Activated CD4-positive, alpha-beta T cell treated with anti-CD3 and anti-CD28 coated beads, Interleukin-2, amount 10 ng/mL, durations not matched to agents 7 days and 5 days (primary cell): ENCODE measurements around the gene E2F4. TPM values are rescaled to one million over a fixed set of nuclear protein-coding genes. Genes with fewer than 3 reads are reported as not detected.

Source experiments
- CTCF ChIA-PET: fragments of 350-600 bp; sonication (Branson Sonifier 250); formaldehyde crosslinking; loops from one replicate; lab custom pipeline; 2021; ENCODE audit warnings: antibody characterized with exemption; lab: Charles Lee
- POLR2A ChIA-PET: fragments of 350-600 bp; sonication (Branson Sonifier 250); formaldehyde crosslinking; loops from one replicate; lab custom pipeline; 2021; ENCODE audit warnings: antibody characterized with exemption; lab: Charles Lee
- DNase-seq: peaks from one replicate; pipeline ENCODE4 v3.0.0-alpha.2; 2020
- H3K27ac Mint-ChIP-seq: one replicate; pipeline ENCODE4 v1.8.0; 2021; ENCODE audit warnings: mild to moderate bottlenecking, moderate library complexity, mixed read lengths
- H3K27me3 Mint-ChIP-seq: one replicate; pipeline ENCODE4 v1.8.0; 2021; ENCODE audit warnings: mixed read lengths
- H3K36me3 Mint-ChIP-seq: one replicate; pipeline ENCODE4 v1.8.0; 2021; ENCODE audit warnings: low read depth, mixed read lengths
- H3K4me1 Mint-ChIP-seq: one replicate; pipeline ENCODE4 v1.8.0; 2021; ENCODE audit warnings: mixed read lengths
- H3K4me3 Mint-ChIP-seq: one replicate; pipeline ENCODE4 v1.8.0; 2021; ENCODE audit warnings: mild to moderate bottlenecking, moderate library complexity, mixed read lengths
- H3K9me3 Mint-ChIP-seq: one replicate; pipeline ENCODE4 v1.8.0; 2021; ENCODE audit warnings: mixed read lengths
- total RNA-seq, 2 experiments: library from RNA; stranded (reverse); gene quantifications; one replicate each; pipeline ENCODE4 v1.2.3, GENCODE V29; 2021

Gene E2F4
- total RNA-seq, 2 experiments from 2014 or later: 114 to 120 TPM

GRCh38 chr16:67182288-67182687 is 9.7 kb upstream of the E2F4 start:
- peaks cover 3% of the 10 kb centered on the region for H3K36me3 Mint-ChIP-seq
- DNase-seq: no peak
- ChIA-PET CTCF (interaction anchor here (0.6 to 5.7 kb wide), 6 partner anchors 12 to 237 kb away, joined by 3 to 30 read pairs (median 4); partner anchors contain the start of gene NOL3), POLR2A (interaction anchor here (0.7 kb wide), 1 partner anchor 11 kb away, joined by 3 read pairs; the partner anchor contains the start of gene NOL3)
- H3K27ac Mint-ChIP-seq: no peak overlapping the region
- H3K4me3 Mint-ChIP-seq: no peak overlapping the region
- peaks cover 14% of the 10 kb centered on the region for H3K27me3 Mint-ChIP-seq
- peaks cover 38% of the 10 kb centered on the region for H3K4me1 Mint-ChIP-seq
- no peaks in the 10 kb centered on the region for H3K9me3 Mint-ChIP-seq

DNA sequence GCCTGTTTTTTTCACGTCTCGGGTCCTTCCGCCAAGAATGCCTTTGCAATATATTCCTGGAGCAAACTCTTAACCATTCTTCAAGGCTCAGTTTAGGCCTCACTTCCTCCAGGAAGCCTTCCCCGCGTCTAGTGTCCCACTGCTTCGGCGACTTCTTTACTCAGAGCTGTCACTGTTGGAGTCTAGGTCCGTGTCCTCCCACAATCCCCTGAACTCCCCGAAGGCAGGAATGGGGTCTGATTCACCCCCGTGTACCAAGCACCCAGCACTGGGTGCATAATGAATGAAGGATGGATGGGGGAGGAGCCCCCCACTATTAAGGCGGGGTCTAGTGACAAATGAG is 8.7 kb upstream of the E2F4 start:
- no peaks in the 10 kb centered on the region for H3K9me3 Mint-ChIP-seq
- ChIA-PET CTCF (interaction anchor here (0.6 to 5.7 kb wide), 7 partner anchors 13 to 229 kb away, joined by 3 to 30 read pairs (median 4); partner anchors contain the start of genes NOL3 and TMEM208), POLR2A (no interaction called here)
- H3K27ac Mint-ChIP-seq: no peak overlapping the region
- H3K36me3 Mint-ChIP-seq: no peaks in the 10 kb centered on the region
- DNase-seq: no peak
- peaks cover 30% of the 10 kb centered on the region for H3K4me1 Mint-ChIP-seq
- peaks cover 9% of the 10 kb centered on the region for H3K27me3 Mint-ChIP-seq
- H3K4me3 Mint-ChIP-seq: no peak overlapping the region

DNA sequence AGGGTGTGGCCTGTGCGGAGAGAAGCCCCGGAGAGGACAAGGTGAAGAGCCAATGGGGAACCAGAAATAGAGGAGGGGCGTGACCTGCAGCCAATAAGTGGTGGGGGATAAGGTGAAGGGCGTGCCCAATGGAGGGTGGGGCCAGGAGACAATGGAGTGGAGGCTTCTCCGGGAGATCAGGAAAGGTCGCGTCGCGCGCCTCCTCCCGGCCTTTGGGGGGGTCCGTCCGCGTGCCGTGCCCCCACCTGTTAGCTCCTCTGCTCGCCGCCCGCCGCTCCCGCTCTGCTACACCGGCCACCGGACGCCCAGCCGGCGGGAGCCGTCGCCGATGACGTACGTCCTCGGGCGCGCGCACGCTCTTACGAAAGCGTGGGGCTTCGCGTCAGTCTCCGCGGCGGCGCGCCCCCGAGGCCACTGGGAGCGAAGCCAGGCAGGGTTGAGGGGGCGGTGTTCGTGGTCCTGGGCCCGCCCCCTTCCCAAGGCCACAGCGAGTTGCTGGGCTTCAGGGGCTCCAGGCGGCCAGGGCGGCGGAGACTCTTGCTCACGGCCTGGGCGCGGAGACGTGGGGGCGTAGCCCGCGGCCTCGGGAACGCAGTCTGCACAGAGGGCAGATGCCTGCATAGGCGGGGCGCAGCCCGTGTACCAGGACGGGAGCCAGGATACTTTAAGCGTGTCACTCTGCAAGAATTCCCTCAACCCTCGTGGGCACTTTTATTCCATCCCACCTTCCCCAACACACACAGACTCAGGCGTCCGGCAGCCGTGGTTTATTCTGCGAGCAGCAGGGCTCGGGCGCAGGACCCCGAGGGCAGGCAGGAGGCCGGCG is 8.1 kb upstream of the E2F4 start, which contains the start of gene MATCAP1:
TSS of gene MATCAP1 (minus strand) at position 337 of the 826 bp plus-strand sequence. CDS start 3,353 bp downstream, outside the sequence.
- H3K9me3 Mint-ChIP-seq: no peaks in the 10 kb centered on the region

DNA sequence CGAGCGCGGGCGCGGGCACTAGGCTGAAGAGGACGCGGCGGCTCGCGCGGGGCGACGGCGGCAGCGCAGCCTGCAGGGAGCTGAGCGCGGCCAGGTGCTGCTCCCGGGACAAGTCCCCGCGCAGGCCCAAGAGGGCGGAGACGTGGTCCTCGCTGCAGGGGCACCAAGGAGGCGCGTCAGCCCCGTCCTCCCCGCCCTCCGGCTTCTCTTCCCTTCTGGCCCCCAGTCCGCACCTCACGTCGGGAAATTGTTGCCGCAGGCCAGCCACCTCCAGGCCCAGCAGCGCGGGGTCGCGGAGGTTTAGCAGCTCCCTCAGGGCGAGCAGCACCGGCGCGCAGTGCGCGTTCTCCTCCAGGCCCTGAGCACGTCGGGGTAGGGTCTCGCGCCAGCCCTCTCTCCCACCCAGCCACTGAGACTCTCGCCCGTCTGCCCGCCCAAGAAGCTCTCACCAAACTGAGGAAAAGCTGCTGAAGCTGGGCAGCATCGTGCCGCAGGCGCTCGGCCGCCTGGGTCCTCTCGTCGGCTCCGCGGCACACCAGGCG is 7.4 kb upstream of the E2F4 start:
- no peak for DNase-seq
- H3K27me3 Mint-ChIP-seq: peaks cover 7% of the 10 kb centered on the region
- H3K9me3 Mint-ChIP-seq: no peaks in the 10 kb centered on the region
- POLR2A ChIA-PET: no interaction called here
- H3K4me1 Mint-ChIP-seq: peaks cover 19% of the 10 kb centered on the region
- no peaks in the 10 kb centered on the region for H3K36me3 Mint-ChIP-seq
- no peak overlapping the region for H3K27ac Mint-ChIP-seq
- CTCF ChIA-PET: interaction anchor here (0.6 to 5.7 kb wide), 28 partner anchors 9 to 314 kb away, joined by 3 to 30 read pairs (median 4); partner anchors contain the start of genes LRRC36, NOL3 and TMEM208
- peak overlapping the region; percentile 79 for H3K4me3 Mint-ChIP-seq

More for the DNA sequence above, 8.1 kb upstream of the E2F4 start, which contains the start of gene MATCAP1:
- Mint-ChIP-seq H3K27me3 (peaks cover 7% of the 10 kb centered on the region), H3K36me3 (no peaks in the 10 kb centered on the region), H3K27ac (no peak within 1 kb of the TSS), H3K4me1 (peaks cover 25% of the 10 kb centered on the region), H3K4me3 (peak within 1 kb of the TSS; percentile 79)
- CTCF ChIA-PET: interaction anchor here (0.6 to 5.7 kb wide), 10 partner anchors 8 to 219 kb away, joined by 3 to 30 read pairs (median 6); partner anchors contain the start of genes NOL3 and TMEM208
- POLR2A ChIA-PET: no interaction called here
- peak; percentile 98 for DNase-seq

DNA sequence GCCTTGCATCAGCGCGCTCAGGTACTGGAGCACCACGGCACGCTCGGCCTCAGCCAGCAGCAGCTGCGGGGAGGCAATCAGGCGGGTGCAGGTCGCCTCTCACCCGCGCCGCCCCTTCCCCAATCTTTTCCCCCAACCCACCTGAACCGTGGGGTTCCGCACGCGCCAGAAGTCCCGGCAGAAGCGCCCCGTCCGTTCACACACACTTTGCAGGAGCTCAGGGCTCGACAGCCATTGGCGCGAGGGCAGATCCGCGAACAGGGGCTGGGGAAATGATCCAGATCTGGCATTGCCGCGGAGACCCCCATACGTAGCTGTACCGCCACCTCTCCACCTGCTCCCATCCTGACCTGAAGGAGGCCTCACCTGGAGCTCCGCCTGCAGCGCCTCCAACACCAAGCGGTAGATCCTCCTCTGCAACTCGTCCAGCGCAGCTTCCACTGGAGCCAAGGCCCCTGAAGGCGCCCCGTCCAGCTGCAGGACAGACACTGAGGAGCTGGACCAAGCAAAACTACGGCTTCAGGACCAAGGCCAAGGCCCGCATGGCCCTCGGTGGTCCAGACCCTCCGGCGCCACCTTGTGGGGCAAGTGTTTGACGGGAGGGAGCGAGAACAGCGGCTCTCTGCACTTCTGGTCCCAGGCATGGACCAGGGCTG is 6.8 kb upstream of the E2F4 start:
- POLR2A ChIA-PET: no interaction called here
- CTCF ChIA-PET: interaction anchor here (0.6 to 5.7 kb wide), 32 partner anchors 9 to 313 kb away, joined by 3 to 30 read pairs (median 4); partner anchors contain the start of genes LRRC36, NOL3 and TMEM208
- Mint-ChIP-seq H3K9me3 (no peaks in the 10 kb centered on the region), H3K27ac (peak overlapping the region; percentile 69), H3K36me3 (no peaks in the 10 kb centered on the region), H3K27me3 (peaks cover 7% of the 10 kb centered on the region), H3K4me1 (peaks cover 16% of the 10 kb centered on the region), H3K4me3 (peak overlapping the region; percentile 79)
- peak; percentile 85 for DNase-seq

- H3K27me3 Mint-ChIP-seq: peaks cover 7% of the 10 kb centered on the region
- CTCF ChIA-PET: interaction anchor here (0.6 to 5.7 kb wide), 27 partner anchors 10 to 303 kb away, joined by 3 to 30 read pairs (median 4); partner anchors contain the start of genes NOL3 and TMEM208
- peaks cover 17% of the 10 kb centered on the region for H3K4me1 Mint-ChIP-seq
- DNase-seq: no peak
- no peaks in the 10 kb centered on the region for H3K36me3 Mint-ChIP-seq
- peak overlapping the region; percentile 79 for H3K4me3 Mint-ChIP-seq
- POLR2A ChIA-PET: no interaction called here
- H3K27ac Mint-ChIP-seq: peak overlapping the region; percentile 69
- H3K9me3 Mint-ChIP-seq: no peaks in the 10 kb centered on the region
Measured at GRCh38 chr16:67185651-67186134, 6.3 kb upstream of the E2F4 start.

DNA sequence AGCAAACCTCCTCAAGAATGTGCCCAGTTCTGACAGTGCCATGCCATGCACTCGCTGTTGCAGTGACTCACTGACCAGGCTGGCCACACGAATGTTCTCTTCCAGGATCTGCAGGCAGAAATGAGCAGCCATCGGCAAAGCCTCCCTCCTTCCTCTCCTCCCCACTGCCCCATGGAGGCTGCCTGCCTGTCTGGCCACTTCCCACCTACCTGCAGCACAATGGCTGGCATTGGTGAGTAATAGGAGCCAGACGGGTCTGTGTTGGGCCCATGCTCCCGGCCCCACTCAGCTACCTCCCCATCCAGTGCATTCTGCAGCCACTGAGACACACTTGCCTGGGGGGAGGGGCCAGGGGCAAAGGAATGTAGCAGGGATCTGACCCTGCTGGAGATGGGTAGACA is 5.4 kb upstream of the E2F4 start:
- no peak overlapping the region for H3K4me3 Mint-ChIP-seq

DNA sequence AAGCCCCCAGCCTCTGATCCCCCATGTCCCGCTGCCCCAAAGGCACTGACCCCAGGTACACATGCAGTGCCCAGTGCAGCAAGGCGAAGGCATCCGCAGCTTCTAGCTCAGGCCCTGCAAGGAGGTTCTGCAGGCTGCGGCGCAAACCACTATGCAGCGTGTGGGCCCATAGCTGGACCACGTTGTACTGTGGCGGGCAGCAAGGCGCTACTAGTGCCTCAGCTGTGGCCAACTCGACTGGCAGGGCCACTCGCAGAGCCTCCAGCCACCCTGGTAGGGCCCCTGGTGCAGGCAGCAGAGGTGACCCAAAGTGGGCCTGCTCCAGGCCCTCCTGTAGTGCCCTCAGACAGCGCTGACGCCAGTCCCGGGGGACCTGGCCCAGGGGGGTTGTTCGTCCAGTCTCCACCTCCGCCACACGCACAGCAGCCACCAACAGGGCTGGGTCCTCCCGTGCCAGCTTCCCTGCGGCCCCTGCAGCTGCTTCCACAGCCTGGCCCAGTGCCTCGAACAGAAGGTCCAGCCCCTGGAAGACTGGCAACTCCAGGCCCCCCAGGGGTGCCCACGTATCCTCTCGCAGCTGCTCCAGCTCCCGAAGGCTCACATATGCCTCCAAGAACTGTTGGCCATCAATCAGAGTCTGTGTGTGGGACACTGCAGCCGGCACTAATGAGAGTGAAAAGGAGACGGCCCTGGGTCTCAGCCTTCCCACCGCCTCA is 4.6 kb upstream of the E2F4 start:
- no peaks in the 10 kb centered on the region for H3K9me3 Mint-ChIP-seq
- no peak for DNase-seq
- CTCF ChIA-PET: interaction anchor here (0.8 to 1.2 kb wide), 3 partner anchors 169 to 201 kb away, joined by 3 read pairs; no protein-coding TSS in a partner anchor
- no peak overlapping the region for H3K4me3 Mint-ChIP-seq
- H3K4me1 Mint-ChIP-seq: peaks cover 24% of the 10 kb centered on the region
- H3K27me3 Mint-ChIP-seq: peaks cover 7% of the 10 kb centered on the region
- no peak overlapping the region for H3K27ac Mint-ChIP-seq
- POLR2A ChIA-PET: no interaction called here
- no peaks in the 10 kb centered on the region for H3K36me3 Mint-ChIP-seq

More for the DNA sequence above, 5.4 kb upstream of the E2F4 start:
- H3K9me3 Mint-ChIP-seq: no peaks in the 10 kb centered on the region
- H3K27me3 Mint-ChIP-seq: peaks cover 7% of the 10 kb centered on the region
- no peak for DNase-seq
- POLR2A ChIA-PET: interaction anchor here (0.6 kb wide), 1 partner anchor 152 kb away, joined by 10 read pairs; no protein-coding TSS in a partner anchor
- CTCF ChIA-PET: interaction anchor here (0.8 to 1.4 kb wide), 3 partner anchors 169 to 201 kb away, joined by 3 read pairs; no protein-coding TSS in a partner anchor
- no peaks in the 10 kb centered on the region for H3K36me3 Mint-ChIP-seq
- H3K27ac Mint-ChIP-seq: no peak overlapping the region
- peaks cover 20% of the 10 kb centered on the region for H3K4me1 Mint-ChIP-seq

- Mint-ChIP-seq H3K36me3 (peaks cover 5% of the 10 kb centered on the region), H3K27me3 (peaks cover 7% of the 10 kb centered on the region), H3K27ac (no peak overlapping the region), H3K4me1 (peaks cover 33% of the 10 kb centered on the region), H3K9me3 (no peaks in the 10 kb centered on the region), H3K4me3 (no peak overlapping the region)
- CTCF ChIA-PET: interaction anchor here (1.1 to 2.9 kb wide), 3 partner anchors 26 to 170 kb away, joined by 3 to 11 read pairs (median 3); no protein-coding TSS in a partner anchor
- POLR2A ChIA-PET: no interaction called here
- DNase-seq: no peak
Measured at GRCh38 chr16:67188323-67188722, 3.6 kb upstream of the E2F4 start.

DNA sequence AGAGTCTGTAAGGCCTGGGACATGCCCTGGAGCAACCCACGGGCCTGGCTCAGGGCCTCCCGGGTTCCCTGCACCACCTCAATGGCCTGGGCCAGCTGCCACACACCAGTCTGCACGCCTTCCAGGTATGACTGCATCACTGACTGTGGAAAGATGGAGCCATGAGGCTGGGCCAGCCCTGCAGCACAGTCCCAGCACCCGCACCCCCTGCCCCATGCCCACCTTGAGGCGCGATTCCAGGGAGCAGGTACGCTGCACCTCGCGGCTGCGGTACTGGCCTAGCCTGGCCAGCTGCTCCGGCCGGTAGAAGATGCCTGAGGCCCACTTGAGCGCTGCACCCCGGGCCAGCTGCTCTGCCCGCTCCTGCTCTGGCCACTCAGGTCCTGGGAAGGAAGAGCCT is 3.2 kb upstream of the E2F4 start:
- CTCF ChIA-PET: interaction anchor here (1.1 to 2.9 kb wide), 3 partner anchors 25 to 171 kb away, joined by 3 to 11 read pairs (median 3); no protein-coding TSS in a partner anchor
- Mint-ChIP-seq H3K9me3 (no peaks in the 10 kb centered on the region), H3K27me3 (peaks cover 7% of the 10 kb centered on the region), H3K4me3 (no peak overlapping the region), H3K4me1 (peaks cover 38% of the 10 kb centered on the region), H3K36me3 (peaks cover 9% of the 10 kb centered on the region), H3K27ac (no peak overlapping the region)
- DNase-seq: no peak
- POLR2A ChIA-PET: no interaction called here

- ChIA-PET CTCF (interaction anchor here (0.8 to 2.9 kb wide), 2 partner anchors 35 to 172 kb away, joined by 4 to 11 read pairs; no protein-coding TSS in a partner anchor), POLR2A (no interaction called here)
- H3K9me3 Mint-ChIP-seq: no peaks in the 10 kb centered on the region
- H3K36me3 Mint-ChIP-seq: peaks cover 18% of the 10 kb centered on the region
- peaks cover 7% of the 10 kb centered on the region for H3K27me3 Mint-ChIP-seq
- no peak within 1 kb of the TSS for H3K4me3 Mint-ChIP-seq
- H3K27ac Mint-ChIP-seq: no peak within 1 kb of the TSS
- DNase-seq: no peak
- peaks cover 42% of the 10 kb centered on the region for H3K4me1 Mint-ChIP-seq
Measured at GRCh38 chr16:67190041-67190440, 1.9 kb upstream of the E2F4 start, which contains the start of gene EXOC3L1. TSS of gene EXOC3L1 (minus strand) at chr16:67190136. CDS start at chr16:67189676, 460 bp downstream.
